ENCODE measurements around the gene GSN. TPM values are rescaled to one million over a fixed set of nuclear protein-coding genes. Genes with fewer than 3 reads are reported as not detected.

Gene GSN
- total RNA-seq, 1 experiment from 2014 or later: 278 TPM

DNA sequence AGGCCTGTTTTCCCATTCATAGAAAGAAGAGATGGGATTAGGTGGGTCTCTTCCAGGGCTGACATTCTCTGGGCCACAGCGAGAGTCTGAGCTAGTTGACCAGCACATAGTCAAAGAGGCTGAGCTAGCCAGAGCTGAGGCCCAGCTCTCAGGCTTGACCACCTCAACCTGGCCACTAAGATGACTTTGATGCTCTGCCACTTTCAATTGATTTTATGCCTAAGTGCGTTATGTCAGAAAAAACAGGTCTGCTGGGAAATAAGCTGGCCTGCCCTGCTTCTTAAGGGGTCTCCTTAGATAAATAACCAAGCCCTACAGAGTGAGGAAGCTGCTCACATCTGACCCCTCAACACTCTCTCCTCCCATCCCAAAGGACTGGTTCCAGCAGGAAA is 46.3 kb upstream of the GSN start:
- TF ChIP-seq, protein P1, sequence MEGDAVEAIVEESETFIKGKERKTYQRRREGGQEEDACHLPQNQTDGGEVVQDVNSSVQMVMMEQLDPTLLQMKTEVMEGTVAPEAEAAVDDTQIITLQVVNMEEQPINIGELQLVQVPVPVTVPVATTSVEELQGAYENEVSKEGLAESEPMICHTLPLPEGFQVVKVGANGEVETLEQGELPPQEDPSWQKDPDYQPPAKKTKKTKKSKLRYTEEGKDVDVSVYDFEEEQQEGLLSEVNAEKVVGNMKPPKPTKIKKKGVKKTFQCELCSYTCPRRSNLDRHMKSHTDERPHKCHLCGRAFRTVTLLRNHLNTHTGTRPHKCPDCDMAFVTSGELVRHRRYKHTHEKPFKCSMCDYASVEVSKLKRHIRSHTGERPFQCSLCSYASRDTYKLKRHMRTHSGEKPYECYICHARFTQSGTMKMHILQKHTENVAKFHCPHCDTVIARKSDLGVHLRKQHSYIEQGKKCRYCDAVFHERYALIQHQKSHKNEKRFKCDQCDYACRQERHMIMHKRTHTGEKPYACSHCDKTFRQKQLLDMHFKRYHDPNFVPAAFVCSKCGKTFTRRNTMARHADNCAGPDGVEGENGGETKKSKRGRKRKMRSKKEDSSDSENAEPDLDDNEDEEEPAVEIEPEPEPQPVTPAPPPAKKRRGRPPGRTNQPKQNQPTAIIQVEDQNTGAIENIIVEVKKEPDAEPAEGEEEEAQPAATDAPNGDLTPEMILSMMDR (IDR thresholded peaks at IDR 0.05): no peak
- no peak for TF ChIP-seq TCF7L2 (IDR thresholded peaks at IDR 0.05; ENCODE audit: low read depth, low read length)
- no peak for TF ChIP-seq POLR2AphosphoS5 (IDR thresholded peaks at IDR 0.05; ENCODE audit: low read depth, low read length)
- no peaks in the 10 kb centered on the region for H3K9me3 ChIP-seq (ENCODE audit: control insufficient read depth, insufficient read depth, low read depth, low read length)
- in situ Hi-C loops (cut with HindIII; ENCODE audit: low pct_unique_long_range_greater_than_20kb, low sequenced_read_pairs): no loop called here
- BruUV-seq (replicated peaks): no TSS peak
- no peak for DNase-seq (ENCODE audit: low read depth, low spot score)
- no peak overlapping the region for H3K27ac ChIP-seq (ENCODE audit: low read length)
- H3K27me3 ChIP-seq (ENCODE audit: control insufficient read depth, insufficient read depth, low read length): no peaks in the 10 kb centered on the region
- no peaks in the 10 kb centered on the region for H3K4me1 ChIP-seq (ENCODE audit: control insufficient read depth, insufficient read depth, low read length)
- H3K36me3 ChIP-seq (ENCODE audit: control insufficient read depth, insufficient read depth, low read length): no peaks in the 10 kb centered on the region
- ATAC-seq: no peak
- ChIA-PET CTCF (no interaction called here), POLR2A (no interaction called here)
- H3K4me3 ChIP-seq (ENCODE audit: low read depth in 2 of 2, low read length in 2 of 2): no peak overlapping the region
- intact Hi-C loops (cut with micrococcal nuclease; ENCODE audit: unreplicated experiment): no loop called here

DNA sequence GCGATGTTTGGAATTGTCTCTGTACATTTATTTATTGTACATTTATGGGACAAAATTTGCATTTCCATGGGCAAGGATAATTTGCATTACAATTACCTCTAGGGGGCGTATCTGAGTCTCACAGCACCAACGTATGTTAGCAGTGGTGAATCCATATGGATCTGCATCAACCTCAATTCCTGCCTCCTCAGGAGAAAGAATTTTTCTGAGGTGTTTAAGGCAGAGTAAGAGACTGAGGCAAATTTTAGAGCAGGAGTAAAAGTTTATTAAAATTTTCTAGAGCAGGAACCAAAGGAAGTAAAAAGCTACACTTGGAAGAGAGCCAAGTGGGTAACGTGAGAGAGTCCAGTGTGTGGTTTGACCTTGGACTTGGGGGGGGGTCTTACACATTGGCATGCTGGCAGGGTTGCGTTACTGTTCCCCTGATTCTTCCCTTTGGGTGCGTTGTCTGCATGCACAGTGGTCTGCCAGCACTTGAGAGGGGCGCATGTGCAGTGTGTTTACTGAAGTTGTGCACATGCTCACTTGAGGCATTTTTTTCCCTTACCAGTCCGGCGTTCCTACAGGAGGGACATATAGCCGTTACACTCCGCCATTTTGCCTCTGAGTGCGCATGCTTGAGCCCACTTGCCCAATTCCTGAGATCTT is 45.3 kb upstream of the GSN start:
- intact Hi-C loops (cut with micrococcal nuclease; ENCODE audit: unreplicated experiment): no loop called here
- CTCF ChIA-PET: no interaction called here
- H3K9me3 ChIP-seq (ENCODE audit: control insufficient read depth, insufficient read depth, low read depth, low read length): no peaks in the 10 kb centered on the region
- no peaks in the 10 kb centered on the region for H3K27me3 ChIP-seq (ENCODE audit: control insufficient read depth, insufficient read depth, low read length)
- POLR2A ChIA-PET: interaction anchor here (0.7 kb wide), 1 partner anchor 9 kb away, joined by 3 read pairs; no protein-coding TSS in a partner anchor
- no peak for ATAC-seq
- in situ Hi-C loops (cut with HindIII; ENCODE audit: low pct_unique_long_range_greater_than_20kb, low sequenced_read_pairs): no loop called here
- no peaks in the 10 kb centered on the region; the same call in 1 of the 2 replicates for H3K4me1 ChIP-seq (ENCODE audit: control insufficient read depth, insufficient read depth, low read length)
- DNase-seq (ENCODE audit: low read depth, low spot score): no peak
- no TSS peak for BruUV-seq (replicated peaks)
- TF ChIP-seq, protein P2, sequence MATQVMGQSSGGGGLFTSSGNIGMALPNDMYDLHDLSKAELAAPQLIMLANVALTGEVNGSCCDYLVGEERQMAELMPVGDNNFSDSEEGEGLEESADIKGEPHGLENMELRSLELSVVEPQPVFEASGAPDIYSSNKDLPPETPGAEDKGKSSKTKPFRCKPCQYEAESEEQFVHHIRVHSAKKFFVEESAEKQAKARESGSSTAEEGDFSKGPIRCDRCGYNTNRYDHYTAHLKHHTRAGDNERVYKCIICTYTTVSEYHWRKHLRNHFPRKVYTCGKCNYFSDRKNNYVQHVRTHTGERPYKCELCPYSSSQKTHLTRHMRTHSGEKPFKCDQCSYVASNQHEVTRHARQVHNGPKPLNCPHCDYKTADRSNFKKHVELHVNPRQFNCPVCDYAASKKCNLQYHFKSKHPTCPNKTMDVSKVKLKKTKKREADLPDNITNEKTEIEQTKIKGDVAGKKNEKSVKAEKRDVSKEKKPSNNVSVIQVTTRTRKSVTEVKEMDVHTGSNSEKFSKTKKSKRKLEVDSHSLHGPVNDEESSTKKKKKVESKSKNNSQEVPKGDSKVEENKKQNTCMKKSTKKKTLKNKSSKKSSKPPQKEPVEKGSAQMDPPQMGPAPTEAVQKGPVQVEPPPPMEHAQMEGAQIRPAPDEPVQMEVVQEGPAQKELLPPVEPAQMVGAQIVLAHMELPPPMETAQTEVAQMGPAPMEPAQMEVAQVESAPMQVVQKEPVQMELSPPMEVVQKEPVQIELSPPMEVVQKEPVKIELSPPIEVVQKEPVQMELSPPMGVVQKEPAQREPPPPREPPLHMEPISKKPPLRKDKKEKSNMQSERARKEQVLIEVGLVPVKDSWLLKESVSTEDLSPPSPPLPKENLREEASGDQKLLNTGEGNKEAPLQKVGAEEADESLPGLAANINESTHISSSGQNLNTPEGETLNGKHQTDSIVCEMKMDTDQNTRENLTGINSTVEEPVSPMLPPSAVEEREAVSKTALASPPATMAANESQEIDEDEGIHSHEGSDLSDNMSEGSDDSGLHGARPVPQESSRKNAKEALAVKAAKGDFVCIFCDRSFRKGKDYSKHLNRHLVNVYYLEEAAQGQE (IDR thresholded peaks at IDR 0.05; ENCODE audit: insufficient read depth in 1 of 2, low read depth in 2 of 2, low read length in 1 of 2): no peak
- TF ChIP-seq TCF7L2 (IDR thresholded peaks at IDR 0.05; ENCODE audit: low read depth, low read length): no peak
- TF ChIP-seq, protein P1 (IDR thresholded peaks at IDR 0.05): peak; percentile 76
- H3K27ac ChIP-seq (ENCODE audit: low read length): no peak overlapping the region
- H3K4me3 ChIP-seq (ENCODE audit: low read depth in 2 of 2, low read length in 2 of 2): no peak overlapping the region
- no peaks in the 10 kb centered on the region for H3K36me3 ChIP-seq (ENCODE audit: control insufficient read depth, insufficient read depth, low read length)
